Measurements from ENCODE around the gene HIP1.
"Not testable (repeated sequence)": the region's sequence is repeated elsewhere in the genome, so short reads cannot be mapped to it uniquely, and the experiment has no call there.

DNA sequence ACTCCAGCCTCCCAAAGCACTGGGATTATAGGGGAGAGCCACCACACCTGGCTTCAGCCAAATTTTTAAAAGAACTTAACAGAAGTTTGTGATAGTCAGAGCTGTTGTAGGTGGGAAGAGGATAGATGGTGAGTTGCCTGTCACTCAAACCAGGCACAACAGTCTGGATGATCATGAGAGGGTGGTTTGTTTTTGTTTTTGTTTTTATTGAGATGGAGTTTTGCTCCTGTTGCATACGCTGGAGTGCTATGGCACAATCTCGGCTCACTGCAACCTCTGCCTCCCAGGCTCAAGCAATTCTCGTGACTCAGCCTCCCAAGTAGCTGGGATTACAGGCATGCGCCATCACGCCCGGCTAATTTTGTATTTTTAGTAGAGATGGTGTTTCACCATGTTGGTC is 35.2 kb upstream of the HIP1 start:
- TF ChIP-seq, protein P1, sequence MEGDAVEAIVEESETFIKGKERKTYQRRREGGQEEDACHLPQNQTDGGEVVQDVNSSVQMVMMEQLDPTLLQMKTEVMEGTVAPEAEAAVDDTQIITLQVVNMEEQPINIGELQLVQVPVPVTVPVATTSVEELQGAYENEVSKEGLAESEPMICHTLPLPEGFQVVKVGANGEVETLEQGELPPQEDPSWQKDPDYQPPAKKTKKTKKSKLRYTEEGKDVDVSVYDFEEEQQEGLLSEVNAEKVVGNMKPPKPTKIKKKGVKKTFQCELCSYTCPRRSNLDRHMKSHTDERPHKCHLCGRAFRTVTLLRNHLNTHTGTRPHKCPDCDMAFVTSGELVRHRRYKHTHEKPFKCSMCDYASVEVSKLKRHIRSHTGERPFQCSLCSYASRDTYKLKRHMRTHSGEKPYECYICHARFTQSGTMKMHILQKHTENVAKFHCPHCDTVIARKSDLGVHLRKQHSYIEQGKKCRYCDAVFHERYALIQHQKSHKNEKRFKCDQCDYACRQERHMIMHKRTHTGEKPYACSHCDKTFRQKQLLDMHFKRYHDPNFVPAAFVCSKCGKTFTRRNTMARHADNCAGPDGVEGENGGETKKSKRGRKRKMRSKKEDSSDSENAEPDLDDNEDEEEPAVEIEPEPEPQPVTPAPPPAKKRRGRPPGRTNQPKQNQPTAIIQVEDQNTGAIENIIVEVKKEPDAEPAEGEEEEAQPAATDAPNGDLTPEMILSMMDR (conservative IDR thresholded peaks at IDR 0.05; ENCODE audit: low read depth, low read length): not testable (repeated sequence)
- TF ChIP-seq EZH2 (IDR thresholded peaks at IDR 0.05; ENCODE audit: low read length, unreplicated experiment); EZH2phosphoT487 (IDR thresholded peaks at IDR 0.05; ENCODE audit: borderline replicate concordance, low read length): not testable (repeated sequence)

All from PC-3 (cell line).